Middle frontal gyrus (tissue), 1 donor: Measurements from ENCODE around the gene LENG8.
A peak's percentile ranks its signal among the peaks of the same experiment; 100 is the strongest.
"Not testable (repeated sequence)": the region's sequence is repeated elsewhere in the genome, so short reads cannot be mapped to it uniquely, and the experiment has no call there.

Experiments
- DNase-seq: peaks from one replicate; pipeline ENCODE4 v3.0.0-alpha.2; 2015; ENCODE audit warnings: low spot score; ENCODE audit errors: extremely low spot score

Gene LENG8

GRCh38 chr19:54460230-54461005 is 11.4 kb downstream of the LENG8 start:
- no peak for DNase-seq

GRCh38 chr19:54461210-54461609 is 12.2 kb downstream of the LENG8 start:
- DNase-seq = no peak

- DNase-seq = no peak
Observed at GRCh38 chr19:54461613-54462012, 12.6 kb downstream of the LENG8 start.

GRCh38 chr19:54462047-54462654 is 13.2 kb downstream of the LENG8 start:
- no peak for DNase-seq

- DNase-seq = no peak
Observed at GRCh38 chr19:54462655-54463530, 13.9 kb downstream of the LENG8 start.

- peak; percentile 85 for DNase-seq
Observed at GRCh38 chr19:54463531-54464043, 14.6 kb downstream of the LENG8 start, which contains the start of gene LENG9. LENG9 (minus strand) TSS chr19:54463778; CDS start chr19:54463526, 252 bp downstream.

- no peak for DNase-seq
Observed at GRCh38 chr19:54464044-54464629, 15.1 kb downstream of the LENG8 start.

- DNase-seq = peak; percentile 49
Observed at GRCh38 chr19:54464630-54465425, 15.8 kb downstream of the LENG8 start.

GRCh38 chr19:54465426-54466109 is 16.6 kb downstream of the LENG8 start:
- DNase-seq = no peak

- DNase-seq = not testable (repeated sequence)
Observed at GRCh38 chr19:54466110-54466480, 17.1 kb downstream of the LENG8 start.

- no peak for DNase-seq
Observed at GRCh38 chr19:54469496-54469934, 20.5 kb downstream of the LENG8 start.

- DNase-seq = no peak
Observed at GRCh38 chr19:54470276-54470887, 21.4 kb downstream of the LENG8 start.

- DNase-seq = no peak
Observed at GRCh38 chr19:54470991-54471782, 22.2 kb downstream of the LENG8 start.

- DNase-seq = no peak
Observed at GRCh38 chr19:54473071-54473891, 24.3 kb downstream of the LENG8 start, which contains the start of gene CDC42EP5. CDC42EP5 (minus strand) TSS chr19:54473296; CDS start chr19:54465547, 7,749 bp downstream.

GRCh38 chr19:54473892-54474372 is 24.9 kb downstream of the LENG8 start:
- no peak for DNase-seq

GRCh38 chr19:54475706-54476105 is 26.7 kb downstream of the LENG8 start:
- DNase-seq = no peak

GRCh38 chr19:54477650-54478049 is 28.7 kb downstream of the LENG8 start:
- DNase-seq = no peak
